NT2/D1 (cell line): Measurements from ENCODE around the gene P4HTM.

Experiments used
- SUZ12 ChIP-seq: IDR thresholded peaks from 2 replicates; pipeline ENCODE4 v1.6.1; 2011; ENCODE audit not compliant: insufficient read length, insufficient read depth; ENCODE audit errors: extremely low read depth
- YY1 ChIP-seq: IDR thresholded peaks from 2 replicates; pipeline ENCODE4 v1.6.1; 2011; ENCODE audit not compliant: insufficient read length, insufficient read depth
- ZNF274 ChIP-seq: IDR thresholded peaks from 2 replicates; pipeline ENCODE4 v1.6.1; 2011; ENCODE audit warnings: mild to moderate bottlenecking, low read depth, low read length

GRCh38 chr3:49015072-49015471 is 25.0 kb downstream of the P4HTM start:
- no peak for TF ChIP-seq ZNF274
- no peak for TF ChIP-seq YY1
- TF ChIP-seq SUZ12, result no peak
